Left forelimb (tissue), 1 donor: ENCODE data around the gene SLCO1B3.
"Not testable (repeated sequence)": the region's sequence is repeated elsewhere in the genome, so short reads cannot be mapped to it uniquely, and the experiment has no call there.

Source experiments
- DNase-seq: peaks from one replicate; pipeline ENCODE4 v3.0.0-alpha.2; 2018; ENCODE audit warnings: low spot score

Gene SLCO1B3, protein sequence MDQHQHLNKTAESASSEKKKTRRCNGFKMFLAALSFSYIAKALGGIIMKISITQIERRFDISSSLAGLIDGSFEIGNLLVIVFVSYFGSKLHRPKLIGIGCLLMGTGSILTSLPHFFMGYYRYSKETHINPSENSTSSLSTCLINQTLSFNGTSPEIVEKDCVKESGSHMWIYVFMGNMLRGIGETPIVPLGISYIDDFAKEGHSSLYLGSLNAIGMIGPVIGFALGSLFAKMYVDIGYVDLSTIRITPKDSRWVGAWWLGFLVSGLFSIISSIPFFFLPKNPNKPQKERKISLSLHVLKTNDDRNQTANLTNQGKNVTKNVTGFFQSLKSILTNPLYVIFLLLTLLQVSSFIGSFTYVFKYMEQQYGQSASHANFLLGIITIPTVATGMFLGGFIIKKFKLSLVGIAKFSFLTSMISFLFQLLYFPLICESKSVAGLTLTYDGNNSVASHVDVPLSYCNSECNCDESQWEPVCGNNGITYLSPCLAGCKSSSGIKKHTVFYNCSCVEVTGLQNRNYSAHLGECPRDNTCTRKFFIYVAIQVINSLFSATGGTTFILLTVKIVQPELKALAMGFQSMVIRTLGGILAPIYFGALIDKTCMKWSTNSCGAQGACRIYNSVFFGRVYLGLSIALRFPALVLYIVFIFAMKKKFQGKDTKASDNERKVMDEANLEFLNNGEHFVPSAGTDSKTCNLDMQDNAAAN

DNA sequence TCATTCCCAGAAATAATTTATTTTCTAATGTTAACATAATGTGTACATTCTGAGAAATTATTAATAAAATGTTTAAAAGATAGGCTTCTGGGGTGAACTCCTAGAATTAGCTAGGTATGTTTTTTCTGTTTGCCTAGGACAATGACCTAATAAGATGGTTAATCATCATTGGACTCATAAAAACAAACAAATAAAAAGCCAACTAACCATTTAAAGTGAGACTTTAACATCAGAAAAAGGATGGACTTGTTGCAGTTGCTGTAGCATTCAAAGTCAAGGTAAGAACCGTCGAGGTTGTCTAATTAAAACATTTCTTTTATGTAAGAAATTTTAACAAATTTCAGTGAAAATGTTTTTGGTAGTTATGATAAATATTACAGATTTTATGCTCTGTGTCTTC, at the start of gene SLCO1B3:
Gene SLCO1B3 (plus strand): TSS at position 219 of the 400 bp plus-strand sequence. CDS start 5,034 bp downstream, outside the sequence.
- DNase-seq: no peak

DNA sequence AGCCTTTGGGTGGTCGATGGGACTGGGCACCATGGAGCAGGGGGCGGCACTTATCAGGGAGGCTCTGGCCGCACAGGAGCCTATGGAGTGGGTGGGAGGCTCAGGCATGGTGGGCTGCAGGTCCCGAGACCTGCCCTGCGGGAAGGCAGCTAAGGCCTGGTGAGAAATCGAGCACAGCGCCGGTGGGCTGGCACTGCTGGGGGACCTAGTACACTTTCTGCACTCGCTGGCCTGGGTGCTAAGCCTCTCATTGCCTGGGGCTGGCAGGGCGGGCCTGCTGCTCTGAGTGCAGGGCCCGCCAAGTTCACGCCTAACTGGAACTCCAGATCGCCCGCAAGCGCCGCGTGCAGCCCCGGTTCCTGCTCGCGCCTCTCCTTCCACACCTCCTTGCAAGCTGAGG, 33.1 kb upstream of the SLCO1B3 start:
- no peak for DNase-seq

DNA sequence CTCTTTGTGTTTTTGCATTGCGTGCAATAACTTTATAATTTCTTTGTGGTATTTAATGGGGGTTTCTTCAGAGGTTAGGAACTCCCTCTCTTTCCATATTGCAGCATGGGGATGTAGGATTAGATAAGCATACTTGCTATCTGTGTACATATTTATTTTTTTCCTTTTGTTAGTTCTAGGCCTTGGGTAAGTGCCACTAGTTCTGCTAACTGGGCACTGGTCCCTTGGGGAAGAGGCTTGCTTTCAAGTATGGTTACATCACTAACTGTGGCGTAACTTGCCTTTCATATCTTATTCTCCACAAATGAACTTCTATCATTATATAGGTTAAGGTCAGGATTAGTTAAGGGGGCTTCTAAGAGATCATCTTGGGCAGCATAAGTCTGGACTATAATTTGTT, 31.5 kb upstream of the SLCO1B3 start:
- no peak for DNase-seq

DNA sequence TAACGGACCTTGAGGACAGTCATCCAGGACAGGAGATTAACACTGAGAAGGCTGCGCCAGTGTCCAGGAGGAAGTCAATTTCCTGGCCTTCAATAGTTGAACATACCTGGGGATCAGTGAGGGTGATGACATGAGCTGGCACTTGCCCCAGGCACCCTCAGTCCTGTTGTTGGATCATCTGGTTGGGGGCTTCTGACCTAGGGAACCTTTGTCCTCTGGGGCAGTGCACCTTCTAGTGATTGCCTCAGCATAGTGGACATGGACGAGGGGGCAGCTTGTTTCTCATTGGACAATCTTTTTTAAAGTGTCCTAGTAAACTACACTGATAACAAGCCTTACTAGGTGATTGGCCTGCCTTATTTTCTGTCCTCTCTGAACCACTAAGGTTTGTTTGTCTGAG, 30.5 kb upstream of the SLCO1B3 start:
- not testable (repeated sequence) for DNase-seq

DNA sequence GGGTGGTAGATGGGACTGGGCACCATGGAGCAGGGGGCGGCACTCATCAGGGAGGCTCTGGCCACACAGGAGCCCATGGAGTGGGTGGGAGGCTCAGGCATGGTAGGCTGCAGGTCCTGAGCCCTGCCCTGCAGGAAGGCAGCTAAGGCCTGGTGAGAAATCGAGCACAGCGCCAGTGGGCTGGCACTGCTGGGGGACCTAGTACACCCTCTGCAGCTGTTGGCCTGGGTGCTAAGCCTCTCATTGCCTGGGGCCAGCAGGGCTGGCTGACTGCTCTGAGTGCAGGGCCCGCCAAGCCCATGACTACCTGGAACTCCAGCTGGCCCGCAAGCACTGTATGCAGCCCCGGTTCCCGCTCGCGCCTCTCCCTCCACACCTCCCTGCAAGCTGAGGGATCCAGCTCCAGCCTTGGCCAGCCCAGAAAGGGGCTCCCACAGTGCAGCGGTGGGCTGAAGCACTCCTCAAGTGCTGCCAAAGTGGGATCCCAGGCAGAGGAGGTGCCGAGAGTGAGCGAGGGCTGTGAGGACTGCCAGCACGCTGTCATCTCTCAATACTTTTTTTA, 26.6 kb upstream of the SLCO1B3 start:
- DNase-seq: not testable (repeated sequence)

DNA sequence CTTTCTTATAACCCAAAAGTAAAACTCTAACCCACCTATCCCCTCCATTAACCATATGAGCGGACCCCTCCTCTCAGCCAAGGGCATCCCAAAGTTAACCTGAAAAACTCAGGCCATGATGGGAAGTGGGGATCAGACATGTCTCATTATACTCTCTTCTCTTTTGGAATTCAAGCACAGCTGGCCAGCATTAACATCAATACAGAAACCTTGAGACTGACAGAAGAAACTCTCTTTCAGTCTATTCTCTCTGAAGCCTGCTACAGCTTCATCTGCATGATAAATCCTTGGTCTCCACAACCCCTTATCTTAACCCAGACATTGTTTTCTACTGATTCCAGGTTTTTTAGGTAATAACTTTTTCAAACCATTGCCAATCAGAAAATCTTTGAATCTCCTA, 17.5 kb upstream of the SLCO1B3 start:
- DNase-seq: no peak

DNA sequence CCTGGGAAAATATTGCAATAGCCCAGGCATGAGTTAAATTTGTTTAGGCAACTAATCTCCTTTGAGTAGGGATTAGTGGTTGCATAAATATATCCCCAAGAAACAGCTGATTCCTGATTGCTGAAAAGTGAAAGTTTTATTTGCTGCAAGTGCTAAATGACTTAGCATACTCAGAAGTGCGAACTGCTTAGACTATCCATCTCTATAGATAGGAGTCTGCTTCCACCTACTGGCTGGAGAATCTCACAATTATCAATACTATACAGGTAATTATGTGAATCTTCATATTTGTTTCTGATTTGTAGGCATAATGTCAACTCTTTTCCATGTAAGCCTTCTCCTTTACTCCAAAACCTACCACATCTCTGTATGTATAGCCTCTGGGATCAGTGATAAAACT, 12.0 kb upstream of the SLCO1B3 start:
- DNase-seq: no peak

DNA sequence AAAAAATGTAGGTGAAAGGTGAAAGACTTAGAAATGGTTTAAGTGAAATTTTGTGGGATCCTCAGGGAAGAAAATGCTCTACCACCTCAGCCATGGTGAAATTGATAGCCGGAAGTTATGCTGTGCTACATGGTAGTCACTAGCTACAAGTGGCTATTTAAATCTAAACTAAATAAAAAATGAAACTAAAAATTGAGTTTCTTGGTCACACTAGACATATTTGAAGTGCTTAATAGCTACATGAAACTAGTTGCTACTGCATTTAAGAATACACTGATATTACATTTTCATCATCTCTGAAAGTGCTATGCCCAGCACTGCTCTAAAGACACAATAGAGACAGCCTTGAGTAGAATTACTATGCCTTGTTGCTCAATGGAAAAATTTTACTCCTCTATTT, 10.3 kb upstream of the SLCO1B3 start:
- no peak for DNase-seq

DNA sequence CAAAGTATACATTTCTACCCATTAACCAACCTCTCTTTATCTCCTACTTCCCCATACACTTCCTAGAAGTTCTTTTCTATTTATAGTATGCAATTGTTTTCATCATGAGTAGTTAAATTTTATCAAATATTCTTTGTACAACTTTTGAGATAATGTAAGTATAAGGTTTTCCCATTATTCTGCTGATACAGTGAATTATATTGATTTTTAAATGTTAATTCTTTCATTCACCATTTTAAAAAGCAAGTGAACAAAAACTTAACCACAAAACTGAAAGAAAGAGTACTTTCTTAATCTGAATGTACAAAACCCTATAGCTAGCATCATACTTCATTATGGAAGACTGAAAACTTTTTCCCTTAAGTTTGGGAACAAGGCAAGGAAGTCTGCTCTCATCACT, 9.5 kb upstream of the SLCO1B3 start:
- DNase-seq: no peak

DNA sequence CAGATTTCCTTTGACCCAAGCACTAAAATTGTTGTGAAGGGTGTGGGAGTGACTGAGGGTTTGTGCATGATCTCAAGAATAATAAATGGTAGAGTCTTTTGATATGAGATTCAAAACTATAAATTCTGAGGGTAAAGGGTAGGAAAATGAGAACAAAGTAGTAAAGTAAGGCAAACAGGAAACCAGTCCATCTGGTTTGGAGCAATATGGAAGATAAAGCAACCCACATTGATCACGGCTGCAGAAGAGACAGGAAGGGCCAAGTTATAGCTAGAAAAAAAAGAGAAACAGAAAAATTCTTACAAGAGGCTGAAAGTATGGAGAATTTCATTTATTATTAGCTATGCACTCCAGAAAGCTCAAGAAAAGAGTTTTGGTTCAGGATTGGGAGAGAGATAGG, 4.6 kb upstream of the SLCO1B3 start:
- DNase-seq: no peak

DNA sequence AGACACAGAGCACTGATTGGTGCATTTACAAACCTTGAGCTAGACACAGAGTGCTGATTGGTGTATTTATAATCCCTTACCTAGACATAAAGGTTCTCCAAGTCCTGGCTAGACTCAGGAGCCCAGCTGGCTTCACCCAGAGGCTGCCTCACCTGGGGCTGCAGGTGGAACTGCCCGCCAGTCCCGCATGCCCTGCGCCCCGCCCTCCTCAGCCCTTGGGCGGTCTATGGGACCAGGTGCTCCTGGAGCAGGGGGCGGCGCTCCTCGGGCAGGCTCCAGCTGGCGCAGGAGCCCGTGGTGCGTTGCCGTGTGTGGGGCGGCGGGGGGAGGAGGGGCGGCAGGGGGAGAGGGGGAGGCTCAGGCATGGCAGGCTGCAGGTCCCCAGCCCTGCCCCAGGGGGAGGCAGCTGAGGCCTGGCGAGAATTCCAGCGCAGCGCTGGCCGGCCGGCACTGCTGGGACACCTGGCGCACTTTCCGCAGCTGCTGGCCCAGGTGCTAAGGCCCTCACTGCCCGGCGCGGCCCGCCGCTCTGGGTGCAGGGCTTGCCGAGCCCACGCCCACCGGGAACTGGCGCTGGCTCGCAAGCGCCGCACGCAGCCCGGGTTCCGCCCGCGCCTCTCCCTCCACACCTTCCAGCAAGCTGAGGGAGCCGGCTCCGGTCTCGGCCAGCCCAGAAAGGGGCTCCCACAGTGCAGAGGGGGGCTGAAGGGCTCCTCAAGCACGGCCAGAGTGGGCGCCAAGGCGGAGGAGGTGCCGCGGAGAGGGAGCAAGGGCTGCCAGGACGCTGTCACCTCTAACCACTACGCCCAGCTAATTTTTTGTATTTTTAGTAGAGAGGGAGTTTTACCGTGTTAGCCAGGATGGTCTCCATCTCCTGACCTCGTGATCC, 3.1 kb upstream of the SLCO1B3 start:
- no peak for DNase-seq

DNA sequence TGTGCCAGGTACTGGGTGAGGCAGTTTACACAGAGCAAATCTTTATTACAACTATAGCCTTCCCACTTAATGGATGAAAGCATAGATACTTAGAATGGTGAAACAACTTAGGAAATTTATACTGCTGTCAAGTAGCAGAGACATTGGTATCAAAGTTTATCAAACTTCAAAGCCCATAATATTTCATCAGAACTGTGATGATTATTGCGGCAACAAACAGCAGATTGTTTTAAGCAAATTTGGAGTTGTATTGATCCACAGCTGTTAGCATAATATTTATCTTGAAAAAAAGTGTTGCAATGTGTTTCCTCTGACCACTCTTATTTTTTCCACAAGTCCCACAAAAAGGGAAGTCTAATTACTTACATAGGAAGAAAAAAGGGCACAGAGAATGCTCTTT, 2.0 kb upstream of the SLCO1B3 start:
- no peak for DNase-seq

DNA sequence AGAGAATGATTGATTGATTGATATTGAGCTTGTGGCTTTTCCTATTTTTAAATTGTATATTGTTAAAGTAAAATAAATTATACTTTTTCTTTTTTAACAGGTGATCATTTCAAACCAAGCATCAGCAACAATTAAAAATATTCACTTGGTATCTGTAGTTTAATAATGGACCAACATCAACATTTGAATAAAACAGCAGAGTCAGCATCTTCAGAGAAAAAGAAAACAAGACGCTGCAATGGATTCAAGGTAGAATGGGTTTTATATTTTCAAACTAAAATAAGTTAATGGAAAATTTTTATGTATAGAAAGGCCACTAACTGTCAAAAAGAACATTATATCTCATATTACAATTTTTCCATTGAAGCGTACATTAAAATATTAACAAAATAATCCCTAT, 5.1 kb downstream of the SLCO1B3 start:
- no peak for DNase-seq

DNA sequence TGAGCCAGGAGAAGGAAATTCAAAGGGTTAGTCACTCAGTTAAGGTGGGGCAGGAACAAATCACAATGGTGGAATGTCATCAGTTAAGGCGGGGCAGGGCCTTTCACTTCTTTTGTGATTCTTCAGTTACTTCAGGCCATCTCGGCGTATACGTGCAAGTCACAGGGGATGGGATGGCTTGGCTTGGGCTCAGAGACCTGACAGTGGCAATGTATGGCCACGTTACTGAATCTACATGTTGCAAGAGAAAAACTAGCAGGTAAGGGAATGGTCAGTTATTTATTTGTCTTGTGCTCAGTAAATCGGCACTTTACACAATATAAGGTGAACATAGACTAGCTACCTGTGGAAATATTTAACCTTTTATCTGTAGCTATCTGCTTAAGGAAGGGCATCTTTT, 11.9 kb downstream of the SLCO1B3 start:
- DNase-seq: no peak

DNA sequence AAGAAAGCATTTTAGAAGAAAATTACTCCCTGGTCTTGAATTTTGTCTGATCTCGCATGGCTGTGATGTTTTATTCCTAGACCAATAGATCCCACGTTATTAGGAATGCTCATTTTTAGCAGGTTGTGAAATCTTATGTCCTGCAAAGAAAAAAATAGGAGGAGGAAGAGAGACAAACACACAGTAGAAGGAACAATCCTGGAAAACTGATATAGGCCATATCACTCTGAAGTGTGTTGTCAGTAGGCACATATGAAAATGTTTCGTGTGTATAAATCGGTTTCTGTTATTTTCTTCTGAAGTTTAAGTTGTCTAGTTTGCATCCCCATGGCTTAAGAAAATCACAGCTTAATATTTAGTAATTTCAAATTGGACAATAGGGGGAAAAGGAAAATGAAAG, 12.4 kb downstream of the SLCO1B3 start:
- DNase-seq: no peak

DNA sequence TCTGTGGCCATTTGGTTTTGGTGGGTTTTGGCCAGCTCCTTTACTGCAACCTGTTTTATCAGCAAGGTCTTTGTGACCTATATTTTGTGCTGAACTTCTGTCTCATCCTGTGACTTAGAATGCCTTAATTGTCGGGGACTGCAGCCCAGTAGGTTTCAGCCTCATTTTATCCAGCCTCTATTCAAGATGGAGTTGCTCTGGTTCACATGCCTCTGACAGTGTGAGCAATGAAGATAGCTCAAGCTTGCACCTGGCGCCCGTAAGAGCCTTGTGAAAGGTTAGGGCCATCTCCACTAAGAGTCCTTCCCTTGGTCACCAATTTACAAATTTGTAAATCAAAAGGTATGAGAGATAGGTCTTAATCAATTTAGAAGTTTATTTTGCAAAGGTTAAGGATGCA, 19.4 kb downstream of the SLCO1B3 start:
- DNase-seq: no peak

DNA sequence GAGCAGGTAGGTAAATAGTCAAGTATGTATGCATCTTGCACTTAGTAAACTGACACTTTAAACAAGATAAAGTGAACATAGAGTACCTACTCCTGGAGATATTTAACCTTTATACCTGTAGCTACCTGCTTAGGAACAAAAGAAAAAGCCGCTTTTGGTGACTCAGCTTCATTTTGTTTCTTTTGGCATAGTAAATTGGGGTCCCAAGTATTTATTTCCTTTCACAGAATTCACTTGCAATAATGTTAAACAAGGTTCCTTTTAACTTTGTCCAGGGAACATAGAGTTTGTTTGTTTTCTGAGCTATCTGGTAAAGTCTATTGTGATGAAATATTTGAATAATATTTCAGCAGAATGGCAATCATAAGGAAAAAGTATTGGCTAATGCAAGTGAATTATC, 20.0 kb downstream of the SLCO1B3 start:
- DNase-seq: no peak

DNA sequence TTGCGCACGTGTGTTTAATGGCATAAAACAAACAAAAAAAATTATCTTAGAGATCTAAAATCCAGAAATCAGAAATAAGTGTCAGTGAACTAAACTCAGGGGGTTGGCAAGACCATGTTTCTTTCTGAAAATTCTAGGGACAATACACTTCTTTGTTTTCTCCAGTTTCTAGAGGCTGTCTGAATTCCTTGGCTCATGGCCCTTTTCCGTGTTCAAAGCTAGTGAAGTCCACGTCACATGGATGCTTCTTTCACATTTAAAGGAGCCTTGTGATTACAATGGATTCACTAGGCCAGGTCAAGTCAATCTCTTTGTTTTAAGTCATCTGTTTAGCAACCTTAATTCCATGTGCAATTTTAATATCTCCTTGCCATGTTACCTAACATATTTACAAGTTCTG, 22.4 kb downstream of the SLCO1B3 start:
- no peak for DNase-seq

DNA sequence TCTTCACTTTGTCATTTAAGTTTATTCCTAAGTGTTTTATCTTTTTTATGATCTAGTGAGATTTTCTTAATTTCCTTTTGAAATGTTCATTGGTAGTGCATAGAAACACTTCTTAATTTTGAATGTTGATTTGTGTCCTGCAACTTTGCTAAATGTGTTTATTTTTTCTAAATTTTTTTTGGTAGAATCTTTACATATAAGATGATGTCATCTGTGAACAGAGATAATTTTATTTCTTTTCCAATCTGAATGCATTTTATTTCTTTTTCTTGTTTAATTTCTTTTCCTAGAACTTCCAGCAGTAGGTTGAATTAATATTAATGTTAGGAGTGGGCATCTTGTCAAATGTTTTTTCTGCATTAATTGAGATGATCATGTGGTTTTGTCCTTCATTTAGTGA, 42.1 kb downstream of the SLCO1B3 start:
- DNase-seq: no peak

DNA sequence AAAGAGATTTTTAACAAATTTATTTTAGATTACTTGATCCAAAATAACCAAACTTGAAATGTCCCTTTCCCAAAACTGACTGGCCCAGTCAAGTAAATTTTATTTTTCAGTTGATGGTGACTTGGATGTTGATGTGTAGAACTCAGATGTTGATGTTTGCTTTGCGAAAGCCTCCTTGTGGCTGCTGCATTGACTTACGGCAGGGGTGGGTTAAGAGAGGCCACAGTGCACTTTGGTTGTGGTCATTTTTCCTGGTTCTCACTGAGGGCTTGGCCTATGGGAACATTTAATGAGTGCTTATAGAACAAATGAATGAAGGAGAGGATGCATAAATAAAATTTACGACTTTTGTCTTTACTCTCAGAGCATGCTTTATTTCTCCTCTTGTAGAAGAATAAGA, 52.6 kb downstream of the SLCO1B3 start:
- no peak for DNase-seq

DNA sequence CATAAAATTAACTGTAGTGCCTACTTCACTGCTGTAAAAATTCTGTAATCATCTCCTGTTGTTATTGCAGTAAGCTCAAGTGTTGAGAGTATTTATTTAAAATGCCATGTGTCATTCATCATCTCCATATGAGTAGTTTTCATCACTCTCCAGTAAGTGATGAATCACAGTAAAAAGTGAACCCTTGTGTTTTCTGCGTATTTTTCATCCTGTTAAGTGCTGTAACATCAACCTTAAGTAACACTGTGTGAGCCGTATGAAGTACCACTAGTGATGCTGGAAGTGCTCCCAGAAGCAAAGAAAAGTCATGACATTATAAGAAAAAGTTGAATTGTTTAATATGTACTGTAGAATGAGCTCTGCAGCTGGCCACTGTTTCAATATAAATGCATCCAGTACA, 55.4 kb downstream of the SLCO1B3 start:
- no peak for DNase-seq

DNA sequence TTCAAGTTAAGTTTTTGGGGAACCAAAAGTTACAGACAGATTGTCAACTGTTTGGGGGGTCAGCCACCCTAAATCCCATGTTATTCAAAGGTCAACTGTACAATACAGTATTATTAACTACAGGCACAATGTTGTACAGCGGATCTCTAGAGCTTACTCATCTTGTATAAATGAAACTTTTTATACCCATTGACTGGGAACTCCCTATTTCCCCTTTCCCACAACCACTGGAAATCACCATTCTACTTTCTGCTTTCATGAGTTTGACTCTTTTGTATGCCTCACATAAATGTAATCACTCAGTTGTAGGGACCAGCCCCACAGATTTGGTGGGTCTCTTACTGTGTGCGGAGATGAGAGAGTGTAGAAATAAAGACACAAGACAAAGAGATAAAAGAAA, 57.8 kb downstream of the SLCO1B3 start:
- DNase-seq: no peak
